B cell (primary cell): ENCODE results near the gene ZNF521. TPM values are rescaled to one million over a fixed set of nuclear protein-coding genes. Genes with fewer than 3 reads are reported as not detected.

ENCODE experiments used
- ATAC-seq: fragments of 200-7000 bp; cut with Tn5 transposase; one replicate; pipeline ENCODE4 v1.10.0; 2021; ENCODE audit warnings: low read depth, mild to moderate bottlenecking, moderate number of reproducible peaks, moderate library complexity
- CTCF ChIA-PET: fragments of 350-600 bp; sonication (Branson Sonifier 250); formaldehyde crosslinking; loops from one replicate; lab custom pipeline; 2021; ENCODE audit warnings: antibody characterized with exemption, inconsistent platforms; lab: Charles Lee
- POLR2A ChIA-PET: fragments of 350-600 bp; sonication (Branson Sonifier 250); formaldehyde crosslinking; loops from one replicate; lab custom pipeline; 2021; ENCODE audit warnings: antibody characterized with exemption; lab: Charles Lee
- DNase-seq: peaks from one replicate; pipeline ENCODE4 v3.0.0; 2013
- H2AFZ ChIP-seq: 2 replicates; pipeline ENCODE4 v1.6.1; 2012; ENCODE audit warnings: mild to moderate bottlenecking, low read depth, low read length; ENCODE audit not compliant: insufficient read depth, poor library complexity, severe bottlenecking
- H3K27ac ChIP-seq, 2 donors: 1 replicate in 1 of 2; 2 replicates in 1 of 2; pipeline ENCODE4 v1.5.1; 2012 to 2013; ENCODE audit warnings: low read length in 2 of 2, mild to moderate bottlenecking in 2 of 2, moderate library complexity in 1 of 2
- H3K27me3 ChIP-seq, 4 experiments: fragments of 200-600 bp in 1 of 4; sonication (generic) in 1 of 4; replicated peaks in 1 of 4; 1 replicate in 2 of 4; 2 replicates in 2 of 4; pipeline versions ENCODE4 v1.6.1 to v1.7.0; 2013 to 2016; ENCODE audit warnings: low read length in 3 of 4, mild to moderate bottlenecking in 2 of 4, mixed read lengths in 1 of 4, moderate library complexity in 1 of 4; ENCODE audit not compliant: insufficient read depth in 4 of 4, control insufficient read depth in 3 of 4; ENCODE audit errors: control extremely low read depth in 1 of 4
- H3K36me3 ChIP-seq, 2 experiments: replicated peaks in 1 of 2; 1 replicate in 1 of 2; 2 replicates in 1 of 2; pipeline versions ENCODE4 v1.6.1 to v1.7.1; 2013; ENCODE audit warnings: low read length in 1 of 2; ENCODE audit not compliant: insufficient read depth in 2 of 2, control insufficient read depth in 1 of 2; ENCODE audit errors: control extremely low read depth in 1 of 2, extremely low read depth in 1 of 2
- H3K4me1 ChIP-seq, 2 donors: fragments of 200-600 bp in 1 of 2; sonication (generic) in 1 of 2; 1 replicate in 1 of 2; 2 replicates in 1 of 2; pipeline versions ENCODE4 v1.5.1 to v1.6.1; 2013 to 2017; ENCODE audit warnings: low read length in 2 of 2; ENCODE audit not compliant: control insufficient read depth in 2 of 2, insufficient read depth in 2 of 2
- H3K4me2 ChIP-seq: replicated peaks from 2 replicates; pipeline ENCODE3; 2012; ENCODE audit warnings: mild to moderate bottlenecking, low read depth, low read length; ENCODE audit not compliant: poor library complexity, severe bottlenecking
- H3K4me3 ChIP-seq, 5 experiments: fragments of 200-600 bp in 1 of 5; sonication (generic) in 1 of 5; 1 replicate in 3 of 5; 2 replicates in 2 of 5; pipeline versions ENCODE4 v1.5.1 to v1.7.0; 2011 to 2016; ENCODE audit warnings: low read length in 4 of 5, mild to moderate bottlenecking in 4 of 5, low read depth in 2 of 5, control low read depth in 1 of 5, moderate library complexity in 1 of 5; ENCODE audit not compliant: insufficient read depth in 1 of 5; ENCODE audit errors: control extremely low read depth in 1 of 5, extremely low read depth in 1 of 5
- H3K79me2 ChIP-seq: fragments of 200-600 bp; sonication (generic); one replicate; pipeline ENCODE4 v1.6.0; 2016; ENCODE audit warnings: low read length; ENCODE audit not compliant: control insufficient read depth, insufficient read depth
- H3K9ac ChIP-seq: fragments of 200-600 bp; sonication (generic); 2 replicates; pipeline ENCODE4 v1.6.1; 2017; ENCODE audit warnings: mild to moderate bottlenecking, low read length, moderate library complexity
- H3K9me3 ChIP-seq, 3 donors: one replicate each; pipeline versions ENCODE4 v1.6.1 to v1.7.1; 2013; ENCODE audit warnings: low read length in 2 of 3; ENCODE audit not compliant: control insufficient read depth in 2 of 3, insufficient read depth in 1 of 3; ENCODE audit errors: control extremely low read depth in 1 of 3
- H4K20me1 ChIP-seq: 2 replicates; pipeline ENCODE4 v1.6.0; 2012; ENCODE audit warnings: mild to moderate bottlenecking, low read length; ENCODE audit not compliant: insufficient read depth, control insufficient read depth, poor library complexity, severe bottlenecking
- H3K27ac Mint-ChIP-seq: one replicate; pipeline ENCODE4 v1.8.0; 2021; ENCODE audit warnings: mixed read lengths
- H3K27me3 Mint-ChIP-seq: one replicate; pipeline ENCODE4 v1.8.0; 2021; ENCODE audit warnings: mixed read lengths
- H3K4me1 Mint-ChIP-seq: one replicate; pipeline ENCODE4 v1.8.0; 2021; ENCODE audit warnings: mixed read lengths
- H3K4me3 Mint-ChIP-seq: one replicate; pipeline ENCODE4 v1.8.0; 2021; ENCODE audit warnings: mixed read lengths
- H3K9me3 Mint-ChIP-seq: one replicate; pipeline ENCODE4 v1.8.0; 2022; ENCODE audit warnings: mixed read lengths; ENCODE audit not compliant: insufficient read depth
- EZH2 ChIP-seq: IDR thresholded peaks from 2 replicates; pipeline ENCODE4 v1.6.1; 2012; ENCODE audit warnings: borderline replicate concordance, low read depth, mild to moderate bottlenecking, moderate library complexity, low read length; ENCODE audit not compliant: insufficient read depth, poor library complexity, severe bottlenecking
- WGBS: methylation state at CpG from one replicate; pipeline ENCODE4 v1.1.5; 2013; ENCODE audit warnings: missing lambda C conversion rate; ENCODE audit not compliant: insufficient coverage; 5-methylcytosine and 5-hydroxymethylcytosine counted together
- intact Hi-C: fragments of 100-400 bp; cut with micrococcal nuclease; formaldehyde crosslinking; loops from one replicate; pipeline ENCODE4 v1.10.0; 2022
- polyA plus RNA-seq: library from polyadenylated mRNA; depleted of rRNA; stranded (reverse); fragments of >200 nt; gene quantifications from 2 replicates; pipeline ENCODE4 v1.2.3, GENCODE V29; 2012
- total RNA-seq, 2 donors: library from RNA; stranded (reverse); fragments of 120-200 nt in 1 of 2; gene quantifications; 1 replicate in 1 of 2; 2 replicates in 1 of 2; pipeline versions ENCODE4 v1.2.3 to v1.2.4, GENCODE V29; 2013 to 2022
- TF ChIP-seq, protein P1 (sequence below): fragments of 200-600 bp; IDR thresholded peaks from one replicate; pipeline ENCODE4 v1.8.0; 2022; ENCODE audit warnings: antibody characterized with exemption, mild to moderate bottlenecking

Gene ZNF521
- total and polyA plus RNA-seq, 2 donors (not counting 1 experiment from before 2014, with no cell fraction given) = 0.04 to 9.0 TPM

DNA sequence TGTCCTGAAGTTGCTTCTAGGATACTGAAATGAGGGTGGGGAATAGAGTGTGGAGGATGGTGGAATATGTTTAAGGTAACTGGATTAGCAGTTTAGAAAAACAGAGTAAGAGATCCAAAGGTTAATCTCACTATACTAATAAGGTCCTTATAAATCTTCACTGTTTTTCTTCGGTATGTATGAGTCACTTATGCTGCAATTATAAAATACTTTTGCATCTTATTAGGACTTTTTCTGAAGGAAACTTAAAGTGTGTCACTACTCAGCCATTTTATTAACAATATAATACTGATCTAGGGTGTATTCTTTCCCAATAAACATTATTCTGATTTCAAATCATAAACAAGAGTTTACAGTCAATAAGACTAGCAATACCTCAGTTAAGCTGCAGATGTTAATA is 182.3 kb downstream of the ZNF521 start:
- Mint-ChIP-seq H3K4me3 (no peak overlapping the region), H3K9me3 (no peaks in the 10 kb centered on the region), H3K4me1 (peaks cover 9% of the 10 kb centered on the region), H3K27me3 (peaks cover 11% of the 10 kb centered on the region), H3K27ac (no peak overlapping the region)
- no peaks in the 10 kb centered on the region for H4K20me1 ChIP-seq
- H3K4me1 ChIP-seq = peaks cover 7 to 8% of the 10 kb centered on the region in 2 donors
- DNase-seq (no peak), ATAC-seq (no peak)
- ChIA-PET POLR2A (no interaction called here), CTCF (interaction anchor here (1.0 kb wide), 1 partner anchor 9 kb away, joined by 3 read pairs; no protein-coding TSS in a partner anchor)
- H3K36me3 ChIP-seq = no peaks in the 10 kb centered on the region
- no peak overlapping the region for H2AFZ ChIP-seq
- H3K27me3 ChIP-seq = no peaks in the 10 kb centered on the region
- no peaks in the 10 kb centered on the region for H3K9me3 ChIP-seq
- no peak overlapping the region for H3K27ac ChIP-seq
- no peak overlapping the region for H3K9ac ChIP-seq
- no peak for TF ChIP-seq EZH2
- TF ChIP-seq, protein P1, sequence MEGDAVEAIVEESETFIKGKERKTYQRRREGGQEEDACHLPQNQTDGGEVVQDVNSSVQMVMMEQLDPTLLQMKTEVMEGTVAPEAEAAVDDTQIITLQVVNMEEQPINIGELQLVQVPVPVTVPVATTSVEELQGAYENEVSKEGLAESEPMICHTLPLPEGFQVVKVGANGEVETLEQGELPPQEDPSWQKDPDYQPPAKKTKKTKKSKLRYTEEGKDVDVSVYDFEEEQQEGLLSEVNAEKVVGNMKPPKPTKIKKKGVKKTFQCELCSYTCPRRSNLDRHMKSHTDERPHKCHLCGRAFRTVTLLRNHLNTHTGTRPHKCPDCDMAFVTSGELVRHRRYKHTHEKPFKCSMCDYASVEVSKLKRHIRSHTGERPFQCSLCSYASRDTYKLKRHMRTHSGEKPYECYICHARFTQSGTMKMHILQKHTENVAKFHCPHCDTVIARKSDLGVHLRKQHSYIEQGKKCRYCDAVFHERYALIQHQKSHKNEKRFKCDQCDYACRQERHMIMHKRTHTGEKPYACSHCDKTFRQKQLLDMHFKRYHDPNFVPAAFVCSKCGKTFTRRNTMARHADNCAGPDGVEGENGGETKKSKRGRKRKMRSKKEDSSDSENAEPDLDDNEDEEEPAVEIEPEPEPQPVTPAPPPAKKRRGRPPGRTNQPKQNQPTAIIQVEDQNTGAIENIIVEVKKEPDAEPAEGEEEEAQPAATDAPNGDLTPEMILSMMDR = no peak
- H3K4me3 ChIP-seq = no peak overlapping the region
- intact Hi-C loops = no loop called here
- no peak overlapping the region for H3K4me2 ChIP-seq
- WGBS = no CpG with 5 or more reads among the region's 1 CpG
- no peaks in the 10 kb centered on the region for H3K79me2 ChIP-seq

DNA sequence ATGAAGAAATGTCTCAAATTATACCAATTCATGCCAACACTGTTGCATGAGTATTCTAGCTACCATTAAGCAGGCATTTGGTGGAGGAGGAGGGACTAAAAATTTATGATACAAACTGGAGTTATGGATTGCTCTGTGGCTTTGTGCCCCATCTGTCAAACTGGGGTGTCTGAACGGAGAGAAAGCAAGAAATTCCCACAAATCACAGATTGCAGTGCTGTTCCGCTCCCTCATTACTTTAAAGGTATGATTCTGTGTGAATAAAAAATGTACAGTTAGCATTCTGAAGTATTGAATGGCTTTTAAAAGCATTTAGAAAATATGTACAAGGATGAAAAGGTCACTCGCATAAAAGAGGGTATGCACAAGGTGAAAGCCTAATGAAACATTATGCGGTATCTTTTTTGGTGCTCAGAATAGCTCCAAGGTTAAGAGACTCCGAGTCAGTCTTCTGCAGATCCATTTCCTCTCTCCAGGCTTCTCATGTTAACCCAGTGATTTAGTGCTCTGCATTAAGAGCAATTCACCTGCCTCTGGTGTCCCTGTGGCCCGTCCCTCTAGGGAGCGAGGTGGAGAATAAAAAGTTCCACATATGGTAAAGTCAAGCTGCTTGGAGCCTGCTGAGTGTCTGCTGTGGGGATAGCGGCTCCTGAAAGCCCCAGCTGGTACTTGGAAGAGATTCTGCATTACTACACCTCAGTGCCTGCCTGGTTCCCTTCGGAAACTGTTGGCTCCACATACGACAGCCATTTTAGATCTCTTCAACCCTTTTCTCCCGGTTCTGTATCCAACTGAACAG is 184.2 kb downstream of the ZNF521 start:
- peaks cover 11% of the 10 kb centered on the region for H3K27me3 Mint-ChIP-seq
- intact Hi-C loops = no loop called here
- H3K36me3 ChIP-seq = no peaks in the 10 kb centered on the region

More for the DNA sequence above, 184.2 kb downstream of the ZNF521 start:
- Histone ChIP-seq H3K27ac (no peak overlapping the region), H3K79me2 (no peaks in the 10 kb centered on the region), H3K4me1 (peaks cover 15 to 16% of the 10 kb centered on the region in 2 donors), H3K4me2 (no peak overlapping the region), H2AFZ (no peak overlapping the region), H4K20me1 (no peaks in the 10 kb centered on the region), H3K9ac (no peak overlapping the region), H3K4me3 (no peak overlapping the region), H3K27me3 (no peaks in the 10 kb centered on the region), H3K9me3 (no peaks in the 10 kb centered on the region)
- POLR2A ChIA-PET = no interaction called here
- DNase-seq (no peak), ATAC-seq (no peak)
- peaks cover 21% of the 10 kb centered on the region for H3K4me1 Mint-ChIP-seq
- no peak overlapping the region for H3K4me3 Mint-ChIP-seq
- no peaks in the 10 kb centered on the region for H3K9me3 Mint-ChIP-seq
- TF ChIP-seq EZH2 = no peak
- TF ChIP-seq, protein P1 = no peak
- CTCF ChIA-PET = no interaction called here
- H3K27ac Mint-ChIP-seq = no peak overlapping the region
- 98% methylated on average over 6 of the region's 11 CpGs for WGBS
